ENCODE data around the gene ZNF154. TPM values are rescaled to one million over a fixed set of nuclear protein-coding genes. Genes with fewer than 3 reads are reported as not detected.

The ZNF154 gene
- total RNA-seq, 1 donor from 2014 or later = 23.2 TPM

GRCh38 chr19:57655443-57655842 lies 53.6 kb downstream of the ZNF154 start:
- Mint-ChIP-seq H3K9me3 (ENCODE audit: unreplicated experiment) (peaks cover 4% of the 10 kb centered on the region), H3K4me3 (ENCODE audit: unreplicated experiment) (peak overlapping the region; percentile 20), H3K27me3 (ENCODE audit: unreplicated experiment) (peaks cover 14% of the 10 kb centered on the region), H3K4me1 (ENCODE audit: unreplicated experiment) (peaks cover 28% of the 10 kb centered on the region), H3K36me3 (ENCODE audit: low read depth, unreplicated experiment) (peaks cover 48% of the 10 kb centered on the region), H3K27ac (ENCODE audit: unreplicated experiment) (no peak overlapping the region)
- TF ChIP-seq CTCF (IDR thresholded peaks at IDR 0.05; ENCODE audit: unreplicated experiment) = no peak
- DNase-seq (ENCODE audit: low spot score) = no peak

- no peak for TF ChIP-seq CTCF (IDR thresholded peaks at IDR 0.05; ENCODE audit: unreplicated experiment)
- peaks cover 17% of the 10 kb centered on the region for H3K27me3 Mint-ChIP-seq (ENCODE audit: unreplicated experiment)
- peaks cover 30% of the 10 kb centered on the region for H3K4me1 Mint-ChIP-seq (ENCODE audit: unreplicated experiment)
- peaks cover 52% of the 10 kb centered on the region for H3K36me3 Mint-ChIP-seq (ENCODE audit: low read depth, unreplicated experiment)
- H3K27ac Mint-ChIP-seq (ENCODE audit: unreplicated experiment) = no peak overlapping the region
- H3K4me3 Mint-ChIP-seq (ENCODE audit: unreplicated experiment) = peak overlapping the region; percentile 80
- no peak for DNase-seq (ENCODE audit: low spot score)
- H3K9me3 Mint-ChIP-seq (ENCODE audit: unreplicated experiment) = peaks cover 4% of the 10 kb centered on the region
These were observed 55.3 kb downstream of the ZNF154 start for GRCh38 chr19:57653689-57654088.

- Mint-ChIP-seq H3K4me1 (ENCODE audit: unreplicated experiment) (peaks cover 36% of the 10 kb centered on the region), H3K27me3 (ENCODE audit: unreplicated experiment) (peaks cover 17% of the 10 kb centered on the region), H3K4me3 (ENCODE audit: unreplicated experiment) (peak overlapping the region; percentile 79), H3K9me3 (ENCODE audit: unreplicated experiment) (peaks cover 4% of the 10 kb centered on the region), H3K27ac (ENCODE audit: unreplicated experiment) (peak overlapping the region; percentile 88), H3K36me3 (ENCODE audit: low read depth, unreplicated experiment) (peaks cover 52% of the 10 kb centered on the region)
- no peak for DNase-seq (ENCODE audit: low spot score)
- no peak for TF ChIP-seq CTCF (IDR thresholded peaks at IDR 0.05; ENCODE audit: unreplicated experiment)
These were observed 57.4 kb downstream of the ZNF154 start for GRCh38 chr19:57651654-57651996.

GRCh38 chr19:57648331-57649003 lies 60.5 kb downstream of the ZNF154 start:
- peaks cover 4% of the 10 kb centered on the region for H3K9me3 Mint-ChIP-seq (ENCODE audit: unreplicated experiment)
- H3K27ac Mint-ChIP-seq (ENCODE audit: unreplicated experiment) = peak overlapping the region; percentile 36
- no peak for DNase-seq (ENCODE audit: low spot score)
- H3K4me1 Mint-ChIP-seq (ENCODE audit: unreplicated experiment) = peaks cover 31% of the 10 kb centered on the region
- H3K4me3 Mint-ChIP-seq (ENCODE audit: unreplicated experiment) = peak overlapping the region; percentile 31
- H3K36me3 Mint-ChIP-seq (ENCODE audit: low read depth, unreplicated experiment) = peaks cover 25% of the 10 kb centered on the region
- TF ChIP-seq CTCF (IDR thresholded peaks at IDR 0.05; ENCODE audit: unreplicated experiment) = no peak
- H3K27me3 Mint-ChIP-seq (ENCODE audit: unreplicated experiment) = peaks cover 11% of the 10 kb centered on the region

Other genes with a start within 250 kb of the ZNF154 start
- 19.1 TPM for gene ZNF772, start 231.6 kb downstream of the ZNF154 start, total RNA-seq (ENCODE audit: unreplicated experiment)
- gene ZNF419, start 221.5 kb downstream of the ZNF154 start, total RNA-seq (ENCODE audit: unreplicated experiment) = 16.1 TPM
- 9.7 TPM for gene ZNF773, start 209.3 kb downstream of the ZNF154 start, total RNA-seq (ENCODE audit: unreplicated experiment)
- gene ZNF549, start 181.8 kb downstream of the ZNF154 start, total RNA-seq (ENCODE audit: unreplicated experiment) = 10.6 TPM
- gene ZNF550, start 149.3 kb downstream of the ZNF154 start, total RNA-seq (ENCODE audit: unreplicated experiment) = 15.3 TPM
- gene ZNF416, start 130.3 kb downstream of the ZNF154 start, total RNA-seq (ENCODE audit: unreplicated experiment) = 10.9 TPM
- gene ZIK1, start 125.1 kb downstream of the ZNF154 start, total RNA-seq (ENCODE audit: unreplicated experiment) = 19.9 TPM
- 7.2 TPM for gene ZNF530, start 109.3 kb downstream of the ZNF154 start, total RNA-seq (ENCODE audit: unreplicated experiment)
- gene ZNF134, start 95.0 kb downstream of the ZNF154 start, total RNA-seq (ENCODE audit: unreplicated experiment) = 37.5 TPM
- gene ZNF211, start 76.0 kb downstream of the ZNF154 start, total RNA-seq (ENCODE audit: unreplicated experiment) = 31.1 TPM
- gene ZSCAN4, start 40.3 kb downstream of the ZNF154 start, total RNA-seq (ENCODE audit: unreplicated experiment) = 0.74 TPM
- 11.6 TPM for gene ZNF551, start 27.2 kb downstream of the ZNF154 start, total RNA-seq (ENCODE audit: unreplicated experiment)
- gene ZNF671, start 18.4 kb upstream of the ZNF154 start, total RNA-seq (ENCODE audit: unreplicated experiment) = 12.2 TPM
- 22.6 TPM for gene ZNF776, start 37.6 kb upstream of the ZNF154 start, total RNA-seq (ENCODE audit: unreplicated experiment)
- 19.6 TPM for gene ZNF586, start 60.5 kb upstream of the ZNF154 start, total RNA-seq (ENCODE audit: unreplicated experiment)
- gene ZNF552, start 105.7 kb upstream of the ZNF154 start, total RNA-seq (ENCODE audit: unreplicated experiment) = 7.0 TPM
- 24.5 TPM for gene ZNF587B, start 121.1 kb upstream of the ZNF154 start, total RNA-seq (ENCODE audit: unreplicated experiment)
- 36.8 TPM for gene ZNF587, start 140.7 kb upstream of the ZNF154 start, total RNA-seq (ENCODE audit: unreplicated experiment)
- gene ZNF814, start 179.8 kb upstream of the ZNF154 start, total RNA-seq (ENCODE audit: unreplicated experiment) = 22.3 TPM
- gene ZNF417, start 207.4 kb upstream of the ZNF154 start, total RNA-seq (ENCODE audit: unreplicated experiment) = 16.7 TPM
- gene ZNF418, start 226.2 kb upstream of the ZNF154 start, total RNA-seq (ENCODE audit: unreplicated experiment) = 14.0 TPM
- 10.4 TPM for gene ZNF256, start 238.5 kb upstream of the ZNF154 start, total RNA-seq (ENCODE audit: unreplicated experiment)

Data from endothelial cell (in vitro differentiated cells).